Islet precursor cell (in vitro differentiated cells): ENCODE measurements around the gene IVD.
A peak's percentile ranks its signal among the peaks of the same experiment; 100 is the strongest.

ENCODE experiments used
- DNase-seq: peaks from one replicate; pipeline ENCODE4 v3.0.0-alpha.2; 2018

The IVD gene

GRCh38 chr15:40416056-40416455, 10.5 kb downstream of the IVD start:
- no peak for DNase-seq

GRCh38 chr15:40418126-40418525, 12.5 kb downstream of the IVD start:
- no peak for DNase-seq

GRCh38 chr15:40420071-40420713, 14.6 kb downstream of the IVD start:
- DNase-seq = no peak

- no peak for DNase-seq
These were observed 15.2 kb downstream of the IVD start for GRCh38 chr15:40420793-40421192.

GRCh38 chr15:40421246-40422157, 15.9 kb downstream of the IVD start:
- peak; percentile 86 for DNase-seq

GRCh38 chr15:40424483-40425115, 19.0 kb downstream of the IVD start:
- no peak for DNase-seq

- DNase-seq = no peak
These were observed 20.1 kb downstream of the IVD start for GRCh38 chr15:40425681-40426080.

GRCh38 chr15:40427188-40427587, 21.6 kb downstream of the IVD start:
- DNase-seq = no peak

GRCh38 chr15:40428185-40428584, 22.6 kb downstream of the IVD start:
- no peak for DNase-seq

- DNase-seq = no peak
These were observed 23.6 kb downstream of the IVD start for GRCh38 chr15:40429068-40429710.

GRCh38 chr15:40430271-40430805, 24.7 kb downstream of the IVD start:
- peak; percentile 82 for DNase-seq

GRCh38 chr15:40435023-40435709, 29.6 kb downstream of the IVD start:
- no peak for DNase-seq

GRCh38 chr15:40435710-40436089, 30.1 kb downstream of the IVD start:
- DNase-seq = no peak

GRCh38 chr15:40436116-40436891, 30.7 kb downstream of the IVD start:
- DNase-seq = no peak

GRCh38 chr15:40436892-40437751, 31.5 kb downstream of the IVD start:
- no peak for DNase-seq

GRCh38 chr15:40437752-40438687, 32.4 kb downstream of the IVD start:
- DNase-seq = no peak

- no peak for DNase-seq
These were observed 33.1 kb downstream of the IVD start for GRCh38 chr15:40438712-40439111.

- peak; percentile 72 for DNase-seq
These were observed 33.9 kb downstream of the IVD start for GRCh38 chr15:40439461-40439959.
